ENCODE results near the gene CDH22. TPM values are rescaled to one million over a fixed set of nuclear protein-coding genes. Genes with fewer than 3 reads are reported as not detected.

Gene CDH22
- total RNA-seq, 1 experiment from 2014 or later, result not detected

DNA sequence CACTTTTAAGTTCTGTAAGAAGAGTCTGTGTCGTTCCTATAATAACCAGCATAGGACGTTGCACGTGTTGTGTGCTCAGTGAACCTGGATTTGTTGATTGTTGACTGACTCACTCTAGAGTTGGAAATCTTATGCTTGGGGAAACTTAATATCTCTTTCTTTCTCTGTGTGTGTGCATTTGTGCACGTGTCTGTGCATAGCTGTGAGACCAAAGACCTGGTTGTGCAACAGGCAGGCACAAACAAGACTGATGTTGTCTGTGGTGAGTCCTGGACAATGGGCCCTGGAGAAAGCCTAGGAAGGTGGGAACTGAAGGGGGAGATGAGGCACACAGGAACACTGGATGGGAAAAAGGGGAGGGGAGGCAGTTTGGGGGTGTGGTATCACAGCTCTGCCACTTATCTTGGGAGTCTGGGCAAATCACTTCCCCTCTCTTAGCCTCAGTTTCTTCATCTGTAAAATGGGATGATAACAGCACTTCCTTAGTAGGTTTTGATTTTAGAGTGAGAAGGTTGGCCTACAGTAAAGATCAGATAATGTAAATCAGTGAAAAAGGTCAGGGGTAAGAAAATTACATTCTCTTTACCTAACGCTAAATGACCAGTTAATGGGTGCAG lies 181.8 kb downstream of the CDH22 start:
- DNase-seq (ENCODE audit: low read depth), result no peak

Other genes starting within 250 kb of the CDH22 start
- gene NCOA5, start 218.5 kb downstream of the CDH22 start, total RNA-seq (2014; rRNA removed; shearing (Covaris generic)), result 20.4 and 24.7 TPM in 2 replicates
- not detected in 2 replicates for gene CD40, start 190.2 kb downstream of the CDH22 start, total RNA-seq (2014; rRNA removed; shearing (Covaris generic))
- 21.3 and 24.3 TPM in 2 replicates for gene ELMO2, start 98.1 kb upstream of the CDH22 start, total RNA-seq (2014; rRNA removed; shearing (Covaris generic))
- not detected in 2 replicates for gene ZNF334, start 205.1 kb upstream of the CDH22 start, total RNA-seq (2014; rRNA removed; shearing (Covaris generic))
- not detected in 2 replicates for gene OCSTAMP, start 242.2 kb upstream of the CDH22 start, total RNA-seq (2014; rRNA removed; shearing (Covaris generic))

Measured in HT1080 (cell line).